Measurements from ENCODE around the gene PNLDC1.
A peak's percentile ranks its signal among the peaks of the same experiment; 100 is the strongest.

The PNLDC1 gene

DNA sequence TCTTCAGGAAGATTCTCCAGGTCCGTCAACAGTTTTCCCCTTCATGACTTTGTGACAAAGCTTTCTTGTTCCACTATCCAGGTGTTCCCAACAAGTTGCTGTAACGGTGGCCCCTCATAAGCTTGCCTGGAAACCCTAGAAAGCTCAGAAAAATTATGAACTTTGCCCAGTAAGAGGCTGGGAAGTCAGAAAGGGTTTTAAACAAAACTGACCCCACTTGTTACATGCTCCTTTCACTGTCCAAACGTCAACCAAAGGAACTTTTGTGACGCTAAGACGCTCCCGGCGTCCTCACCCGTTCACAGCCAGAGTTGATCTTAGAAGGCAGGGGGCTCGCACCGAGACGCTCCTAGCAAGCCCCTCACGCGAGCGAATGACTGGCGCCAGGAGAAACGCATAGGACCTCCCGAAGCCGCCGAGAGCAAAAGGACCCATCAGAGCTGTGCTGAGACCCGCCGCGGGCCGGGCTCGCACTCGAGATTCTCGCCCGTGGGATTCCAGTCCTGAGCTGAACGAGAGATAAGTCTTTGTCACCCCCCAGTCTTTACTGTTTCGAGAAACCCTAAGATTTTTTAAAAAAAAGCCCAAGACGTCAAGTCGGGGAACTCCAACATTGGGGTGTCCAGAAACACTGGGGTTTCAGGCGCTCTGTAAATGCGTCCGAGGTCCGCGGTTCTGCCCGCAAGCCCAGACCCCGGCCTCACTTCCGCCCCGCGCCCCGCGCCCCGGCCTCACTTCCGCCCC lies 38.8 kb upstream of the PNLDC1 start:
- FAIRE-seq = no peak
- no peak for DNase-seq (ENCODE audit: insufficient read length)
- TF ChIP-seq POLR2AphosphoS5 (IDR thresholded peaks at IDR 0.05; ENCODE audit: low read depth, low read length) = no peak
- TF ChIP-seq TAF1 (IDR thresholded peaks at IDR 0.05; ENCODE audit: borderline replicate concordance, low read depth, low read length) = no peak
- no peak for TF ChIP-seq POLR2A (IDR thresholded peaks at IDR 0.05; ENCODE audit: low read depth, low read length)

- peak; percentile 75 for TF ChIP-seq POLR2AphosphoS5 (IDR thresholded peaks at IDR 0.05; ENCODE audit: low read depth, low read length)
- TF ChIP-seq POLR2A (IDR thresholded peaks at IDR 0.05; ENCODE audit: low read depth, low read length) = peak; percentile 72
- TF ChIP-seq TAF1 (IDR thresholded peaks at IDR 0.05; ENCODE audit: borderline replicate concordance, low read depth, low read length) = 0 out of 2 replicates have a peak, but pooled peaks have one; percentile 8
- peak; percentile 99 for FAIRE-seq
- peak; percentile 97 for DNase-seq (ENCODE audit: insufficient read length)
Observed at GRCh38 chr6:159761873-159762680, 38.0 kb upstream of the PNLDC1 start, which contains the start of gene ACAT2. Gene ACAT2 (plus strand): TSS chr6:159762045. CDS start chr6:159762088, 43 bp downstream.

- no peak for TF ChIP-seq TAF1 (IDR thresholded peaks at IDR 0.05; ENCODE audit: borderline replicate concordance, low read depth, low read length)
- no peak for TF ChIP-seq POLR2AphosphoS5 (IDR thresholded peaks at IDR 0.05; ENCODE audit: low read depth, low read length)
- no peak for TF ChIP-seq POLR2A (IDR thresholded peaks at IDR 0.05; ENCODE audit: low read depth, low read length)
- no peak for DNase-seq (ENCODE audit: insufficient read length)
- FAIRE-seq = peak; percentile 66
Observed at GRCh38 chr6:159762681-159763293, 37.3 kb upstream of the PNLDC1 start.

GRCh38 chr6:159766906-159767305 lies 33.2 kb upstream of the PNLDC1 start:
- no peak for TF ChIP-seq POLR2AphosphoS5 (IDR thresholded peaks at IDR 0.05; ENCODE audit: low read depth, low read length)
- no peak for TF ChIP-seq POLR2A (IDR thresholded peaks at IDR 0.05; ENCODE audit: low read depth, low read length)
- no peak for TF ChIP-seq TAF1 (IDR thresholded peaks at IDR 0.05; ENCODE audit: borderline replicate concordance, low read depth, low read length)
- no peak for FAIRE-seq
- DNase-seq (ENCODE audit: insufficient read length) = no peak

GRCh38 chr6:159769470-159769869 lies 30.6 kb upstream of the PNLDC1 start:
- FAIRE-seq (no peak), DNase-seq (ENCODE audit: insufficient read length) (no peak)
- no peak for TF ChIP-seq POLR2A (IDR thresholded peaks at IDR 0.05; ENCODE audit: low read depth, low read length)
- TF ChIP-seq POLR2AphosphoS5 (IDR thresholded peaks at IDR 0.05; ENCODE audit: low read depth, low read length) = no peak
- no peak for TF ChIP-seq TAF1 (IDR thresholded peaks at IDR 0.05; ENCODE audit: borderline replicate concordance, low read depth, low read length)

- DNase-seq (ENCODE audit: insufficient read length) (no peak), FAIRE-seq (no peak)
- TF ChIP-seq TAF1 (IDR thresholded peaks at IDR 0.05; ENCODE audit: borderline replicate concordance, low read depth, low read length) (no peak), POLR2AphosphoS5 (IDR thresholded peaks at IDR 0.05; ENCODE audit: low read depth, low read length) (no peak), POLR2A (IDR thresholded peaks at IDR 0.05; ENCODE audit: low read depth, low read length) (no peak)
Observed at GRCh38 chr6:159772196-159772595, 27.9 kb upstream of the PNLDC1 start.

- no peak for DNase-seq (ENCODE audit: insufficient read length)
- TF ChIP-seq TAF1 (IDR thresholded peaks at IDR 0.05; ENCODE audit: borderline replicate concordance, low read depth, low read length) (no peak), POLR2A (IDR thresholded peaks at IDR 0.05; ENCODE audit: low read depth, low read length) (peak; percentile 63; the same call in 1 of the 2 replicates), POLR2AphosphoS5 (IDR thresholded peaks at IDR 0.05; ENCODE audit: low read depth, low read length) (peak; percentile 64)
- no peak for FAIRE-seq
Observed at GRCh38 chr6:159777240-159777904, 22.7 kb upstream of the PNLDC1 start.

GRCh38 chr6:159778131-159778530 lies 21.9 kb upstream of the PNLDC1 start:
- TF ChIP-seq POLR2A (IDR thresholded peaks at IDR 0.05; ENCODE audit: low read depth, low read length) (no peak), POLR2AphosphoS5 (IDR thresholded peaks at IDR 0.05; ENCODE audit: low read depth, low read length) (no peak), TAF1 (IDR thresholded peaks at IDR 0.05; ENCODE audit: borderline replicate concordance, low read depth, low read length) (no peak)
- FAIRE-seq = no peak
- no peak for DNase-seq (ENCODE audit: insufficient read length)

- DNase-seq (ENCODE audit: insufficient read length) (no peak), FAIRE-seq (no peak)
- TF ChIP-seq POLR2AphosphoS5 (IDR thresholded peaks at IDR 0.05; ENCODE audit: low read depth, low read length) (no peak), TAF1 (IDR thresholded peaks at IDR 0.05; ENCODE audit: borderline replicate concordance, low read depth, low read length) (no peak), POLR2A (IDR thresholded peaks at IDR 0.05; ENCODE audit: low read depth, low read length) (no peak; the same call in 1 of the 2 replicates)
Observed at GRCh38 chr6:159778542-159779103, 21.5 kb upstream of the PNLDC1 start.

DNA sequence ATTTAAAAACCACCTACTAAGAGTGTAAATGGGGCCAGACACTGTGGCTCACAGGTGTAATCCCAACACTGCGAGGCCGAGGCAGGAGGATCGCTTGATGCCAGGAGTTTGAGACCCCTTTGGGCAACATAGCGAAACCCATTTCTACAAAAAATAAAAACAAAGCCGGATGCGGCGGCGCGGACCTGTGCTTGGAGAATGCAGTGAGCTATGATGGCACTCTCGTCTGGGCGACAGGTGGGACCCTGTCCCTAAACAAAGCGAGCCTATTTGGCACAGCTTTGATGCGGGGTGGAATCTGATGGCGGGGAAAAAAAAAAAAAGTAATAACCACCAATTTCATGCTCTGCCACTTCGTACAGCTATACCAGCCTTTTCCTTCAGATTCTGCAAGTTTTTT lies 11.8 kb upstream of the PNLDC1 start:
- no peak for TF ChIP-seq POLR2AphosphoS5 (IDR thresholded peaks at IDR 0.05; ENCODE audit: low read depth, low read length)
- no peak for TF ChIP-seq POLR2A (IDR thresholded peaks at IDR 0.05; ENCODE audit: low read depth, low read length)
- TF ChIP-seq TAF1 (IDR thresholded peaks at IDR 0.05; ENCODE audit: borderline replicate concordance, low read depth, low read length) = no peak
- DNase-seq (ENCODE audit: insufficient read length) = no peak
- FAIRE-seq = no peak
